H9 (cell line): Measurements from ENCODE around the gene TGFBR2. TPM values are rescaled to one million over a fixed set of nuclear protein-coding genes. Genes with fewer than 3 reads are reported as not detected.

Experiments used
- DNase-seq: peaks from one replicate; pipeline ENCODE4 v3.0.0-alpha.2; 2017
- H2AFZ ChIP-seq: one replicate; pipeline ENCODE4 v1.6.1; 2013; ENCODE audit warnings: mild to moderate bottlenecking, low read length, control low read depth, moderate library complexity
- H2AK5ac ChIP-seq: 2 replicates; pipeline ENCODE4 v1.6.1; 2013; ENCODE audit warnings: low read length, control low read depth, mixed read lengths; ENCODE audit not compliant: insufficient read length
- H2BK120ac ChIP-seq: one replicate; pipeline ENCODE4 v1.6.1; 2013; ENCODE audit warnings: low read depth, mild to moderate bottlenecking, low read length, control low read depth, inconsistent platforms; ENCODE audit not compliant: poor library complexity, severe bottlenecking
- H2BK12ac ChIP-seq: 2 replicates; pipeline ENCODE4 v1.6.1; 2013; ENCODE audit warnings: low read length, control low read depth, mixed read lengths, low read depth; ENCODE audit not compliant: insufficient read length
- H2BK15ac ChIP-seq: 2 replicates; pipeline ENCODE4 v1.6.1; 2013; ENCODE audit warnings: low read depth, low read length, control low read depth
- H2BK20ac ChIP-seq: one replicate; pipeline ENCODE4 v1.6.1; 2013; ENCODE audit warnings: low read depth, mild to moderate bottlenecking, low read length, control low read depth, inconsistent platforms; ENCODE audit not compliant: poor library complexity, severe bottlenecking
- H2BK5ac ChIP-seq: 2 replicates; pipeline ENCODE4 v1.6.1; 2013; ENCODE audit warnings: low read length, control low read depth, mixed read lengths; ENCODE audit not compliant: insufficient read length
- H3K14ac ChIP-seq: 2 replicates; pipeline ENCODE4 v1.6.1; 2013; ENCODE audit warnings: low read length, control low read depth; ENCODE audit not compliant: insufficient read depth
- H3K18ac ChIP-seq: 2 replicates; pipeline ENCODE4 v1.6.1; 2013; ENCODE audit warnings: low read depth, mild to moderate bottlenecking, mixed read lengths, low read length, control low read depth; ENCODE audit not compliant: insufficient read length
- H3K23ac ChIP-seq: 2 replicates; pipeline ENCODE4 v1.6.1; 2013; ENCODE audit warnings: low read length, control low read depth, mixed read lengths, low read depth; ENCODE audit not compliant: insufficient read length
- H3K23me2 ChIP-seq: 2 replicates; pipeline ENCODE4 v1.6.1; 2013; ENCODE audit warnings: low read depth, mild to moderate bottlenecking, mixed read lengths, low read length, control low read depth; ENCODE audit not compliant: insufficient read length, poor library complexity, severe bottlenecking
- H3K27ac ChIP-seq: 2 replicates; pipeline ENCODE4 v1.5.1; 2013; ENCODE audit warnings: low read length, control low read depth, mixed read lengths, low read depth; ENCODE audit not compliant: insufficient read length
- H3K27me3 ChIP-seq: 2 replicates; pipeline ENCODE4 v1.6.1; 2013; ENCODE audit warnings: low read length, control low read depth, inconsistent platforms; ENCODE audit not compliant: insufficient read depth
- H3K4ac ChIP-seq: 2 replicates; pipeline ENCODE4 v1.6.1; 2013; ENCODE audit warnings: low read depth, mild to moderate bottlenecking, control low read depth, inconsistent platforms, low read length, moderate library complexity
- H3K4me1 ChIP-seq: 2 replicates; pipeline ENCODE4 v1.6.1; 2013; ENCODE audit warnings: low read length, control low read depth, inconsistent platforms; ENCODE audit not compliant: insufficient read depth
- H3K4me2 ChIP-seq: 2 replicates; pipeline ENCODE4 v1.6.1; 2013; ENCODE audit warnings: low read length, control low read depth, mixed read lengths; ENCODE audit not compliant: insufficient read length, insufficient read depth
- H3K56ac ChIP-seq: 2 replicates; pipeline ENCODE4 v1.6.1; 2013; ENCODE audit warnings: low read depth, mild to moderate bottlenecking, mixed read lengths, low read length, control low read depth; ENCODE audit not compliant: insufficient read length
- H3K79me1 ChIP-seq: 2 replicates; pipeline ENCODE4 v1.6.1; 2013; ENCODE audit warnings: low read depth, mild to moderate bottlenecking, moderate library complexity, low read length, control low read depth, inconsistent platforms; ENCODE audit not compliant: insufficient read depth, poor library complexity, severe bottlenecking
- H3K79me2 ChIP-seq: 2 replicates; pipeline ENCODE4 v1.6.1; 2013; ENCODE audit warnings: low read length, control low read depth, inconsistent platforms; ENCODE audit not compliant: insufficient read depth
- H3K9ac ChIP-seq: 2 replicates; pipeline ENCODE4 v1.6.1; 2013; ENCODE audit warnings: low read length, control low read depth, mixed read lengths; ENCODE audit not compliant: insufficient read length; ENCODE audit errors: extremely low read depth
- H3K9me3 ChIP-seq: one replicate; pipeline ENCODE4 v1.6.1; 2013; ENCODE audit warnings: low read depth, low read length, inconsistent platforms; ENCODE audit not compliant: control insufficient read depth
- H3T11ph ChIP-seq: one replicate; pipeline ENCODE4 v1.6.1; 2013; ENCODE audit warnings: mild to moderate bottlenecking, low read length, control low read depth, inconsistent platforms
- H4K20me1 ChIP-seq: one replicate; pipeline ENCODE4 v1.6.1; 2013; ENCODE audit not compliant: control insufficient read depth, insufficient read length, insufficient read depth
- H4K5ac ChIP-seq: 2 replicates; pipeline ENCODE4 v1.6.1; 2013; ENCODE audit warnings: low read depth, mild to moderate bottlenecking, mixed read lengths, low read length, control low read depth; ENCODE audit not compliant: insufficient read length
- H4K8ac ChIP-seq: replicated peaks from 2 replicates; pipeline ENCODE4 v1.6.1; 2013; ENCODE audit warnings: low read length, control low read depth, mixed read lengths, low read depth; ENCODE audit not compliant: insufficient read length
- H4K91ac ChIP-seq: 2 replicates; pipeline ENCODE4 v1.6.1; 2013; ENCODE audit warnings: low read depth, mild to moderate bottlenecking, moderate library complexity, mixed read lengths, low read length, control low read depth; ENCODE audit not compliant: insufficient read length
- H3K27ac Mint-ChIP-seq, 3 experiments: 2 replicates in 2 of 3; 3 replicates in 1 of 3; pipeline ENCODE4 v1.8.0; 2020 to 2021; ENCODE audit warnings: mixed read lengths in 3 of 3, mild to moderate bottlenecking in 1 of 3, moderate library complexity in 1 of 3
- H3K27me3 Mint-ChIP-seq: 2 replicates; pipeline ENCODE4 v1.8.0; 2021; ENCODE audit warnings: low read depth, mild to moderate bottlenecking, moderate library complexity, mixed read lengths
- H3K36me3 Mint-ChIP-seq, 3 experiments: 2 replicates in 2 of 3; 3 replicates in 1 of 3; pipeline ENCODE4 v1.8.0; 2020 to 2021; ENCODE audit warnings: low read depth in 3 of 3, mixed read lengths in 3 of 3; ENCODE audit not compliant: insufficient read depth in 1 of 3
- H3K4me1 Mint-ChIP-seq, 2 experiments: 2 replicates each; pipeline ENCODE4 v1.8.0; 2020; ENCODE audit warnings: mixed read lengths in 2 of 2
- H3K4me3 Mint-ChIP-seq, 2 experiments: 2 replicates in 1 of 2; 3 replicates in 1 of 2; pipeline ENCODE4 v1.8.0; 2020 to 2021; ENCODE audit warnings: mild to moderate bottlenecking in 2 of 2, mixed read lengths in 2 of 2, moderate library complexity in 1 of 2
- H3K9me3 Mint-ChIP-seq, 2 experiments: 2 replicates in 1 of 2; 3 replicates in 1 of 2; pipeline ENCODE4 v1.8.0; 2020; ENCODE audit warnings: mild to moderate bottlenecking in 2 of 2, mixed read lengths in 2 of 2, moderate library complexity in 1 of 2
- WGBS: extraction: QIAGEN DNeasy Blood & Tissue Kit; methylation state at CpG from one replicate; pipeline ENCODE4 v1.1.7; 2013; ENCODE audit warnings: missing lambda C conversion rate, low lambda C conversion rate, mixed read lengths; ENCODE audit not compliant: insufficient read length; ENCODE audit errors: extremely low coverage; 5-methylcytosine and 5-hydroxymethylcytosine counted together
- total RNA-seq: library from RNA; stranded (reverse); gene quantifications from 2 replicates; pipeline ENCODE4 v1.2.1, GENCODE V29; 2021
- TF ChIP-seq, protein P1 (sequence below): fragments of 200-600 bp; sonication (generic); conservative IDR thresholded peaks from 3 replicates; pipeline ENCODE4 v1.8.0; 2021; ENCODE audit warnings: antibody characterized with exemption, mild to moderate bottlenecking

The TGFBR2 gene
- total RNA-seq, 1 experiment from 2014 or later, result 10.6 TPM

DNA sequence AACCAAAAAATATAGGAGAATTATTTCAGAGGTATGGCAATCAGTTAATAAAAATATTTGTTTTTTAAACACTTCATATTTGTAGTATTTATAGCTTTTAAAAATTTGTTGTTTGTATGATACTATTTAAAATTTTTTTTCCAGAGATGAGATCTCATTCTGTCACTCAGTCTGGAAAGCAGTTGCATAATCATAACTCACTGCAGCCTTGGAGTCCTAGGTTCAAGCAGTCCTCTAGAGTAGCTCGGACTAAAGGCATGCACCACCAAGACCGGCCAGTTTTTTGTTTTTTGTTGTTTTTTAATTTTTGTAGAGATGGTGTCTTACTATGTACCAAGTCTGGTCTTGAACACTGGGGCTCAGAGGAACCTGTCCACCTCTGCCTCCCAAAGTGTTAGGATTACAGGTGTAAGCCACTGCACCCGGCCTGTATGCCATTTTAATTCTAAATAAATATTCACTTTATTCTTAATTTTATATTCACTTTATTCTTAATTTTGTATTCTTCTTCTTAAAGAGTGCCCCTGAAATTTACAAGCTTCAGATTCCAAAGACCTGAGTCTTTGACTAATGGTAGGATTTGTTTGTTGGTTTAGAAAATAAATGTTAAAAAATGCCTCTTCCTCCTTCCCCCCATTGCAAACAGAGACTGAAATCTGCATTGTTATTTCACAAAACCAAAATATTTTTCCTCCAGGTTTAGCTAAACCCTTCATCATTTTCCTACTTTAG, 9.4 kb downstream of the TGFBR2 start:
- H4K20me1 ChIP-seq, result no peaks in the 10 kb centered on the region

More for the DNA sequence above, 9.4 kb downstream of the TGFBR2 start:
- no peak overlapping the region for H3K23ac ChIP-seq
- H2BK120ac ChIP-seq, result no peak overlapping the region
- Mint-ChIP-seq H3K4me1 (peaks cover 27 to 40% of the 10 kb centered on the region in 2 experiments), H3K9me3 (no peaks in the 10 kb centered on the region), H3K27me3 (no peaks in the 10 kb centered on the region), H3K4me3 (no peak overlapping the region), H3K36me3 (peaks cover 0 to 9% (median 5%) of the 10 kb centered on the region in 3 experiments; a peak in 4 of 7 replicates), H3K27ac (no peak overlapping the region)
- no peak overlapping the region for H2AFZ ChIP-seq
- H3K27me3 ChIP-seq, result no peaks in the 10 kb centered on the region; the same call in 1 of the 2 replicates
- no peak overlapping the region for H2BK15ac ChIP-seq
- no CpG with 5 or more reads among the region's 3 CpGs for WGBS
- no peak overlapping the region for H3K14ac ChIP-seq
- H3K23me2 ChIP-seq, result no peaks in the 10 kb centered on the region
- H3K79me2 ChIP-seq, result peaks cover 37% of the 10 kb centered on the region; the same call in 1 of the 2 replicates
- no peak overlapping the region for H4K5ac ChIP-seq
- H3K27ac ChIP-seq, result no peak overlapping the region
- no peak overlapping the region for H2BK5ac ChIP-seq
- no peak overlapping the region for H3K18ac ChIP-seq
- H3K56ac ChIP-seq, result no peak overlapping the region
- no peak for DNase-seq
- H3K4ac ChIP-seq, result no peak overlapping the region
- no peak overlapping the region for H3K9ac ChIP-seq
- H3K9me3 ChIP-seq, result no peaks in the 10 kb centered on the region
- H3K79me1 ChIP-seq, result peaks cover 10% of the 10 kb centered on the region
- H2BK20ac ChIP-seq, result no peak overlapping the region
- TF ChIP-seq, protein P1, sequence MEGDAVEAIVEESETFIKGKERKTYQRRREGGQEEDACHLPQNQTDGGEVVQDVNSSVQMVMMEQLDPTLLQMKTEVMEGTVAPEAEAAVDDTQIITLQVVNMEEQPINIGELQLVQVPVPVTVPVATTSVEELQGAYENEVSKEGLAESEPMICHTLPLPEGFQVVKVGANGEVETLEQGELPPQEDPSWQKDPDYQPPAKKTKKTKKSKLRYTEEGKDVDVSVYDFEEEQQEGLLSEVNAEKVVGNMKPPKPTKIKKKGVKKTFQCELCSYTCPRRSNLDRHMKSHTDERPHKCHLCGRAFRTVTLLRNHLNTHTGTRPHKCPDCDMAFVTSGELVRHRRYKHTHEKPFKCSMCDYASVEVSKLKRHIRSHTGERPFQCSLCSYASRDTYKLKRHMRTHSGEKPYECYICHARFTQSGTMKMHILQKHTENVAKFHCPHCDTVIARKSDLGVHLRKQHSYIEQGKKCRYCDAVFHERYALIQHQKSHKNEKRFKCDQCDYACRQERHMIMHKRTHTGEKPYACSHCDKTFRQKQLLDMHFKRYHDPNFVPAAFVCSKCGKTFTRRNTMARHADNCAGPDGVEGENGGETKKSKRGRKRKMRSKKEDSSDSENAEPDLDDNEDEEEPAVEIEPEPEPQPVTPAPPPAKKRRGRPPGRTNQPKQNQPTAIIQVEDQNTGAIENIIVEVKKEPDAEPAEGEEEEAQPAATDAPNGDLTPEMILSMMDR, result no peak
- H3K4me1 ChIP-seq, result peaks cover 22% of the 10 kb centered on the region; the same call in 1 of the 2 replicates
- H3K4me2 ChIP-seq, result no peak overlapping the region
- H3T11ph ChIP-seq, result no peak overlapping the region
- H2AK5ac ChIP-seq, result no peak overlapping the region
- no peak overlapping the region for H4K8ac ChIP-seq
- no peak overlapping the region for H2BK12ac ChIP-seq
- no peak overlapping the region for H4K91ac ChIP-seq
